Mononuclear cell (primary cell): ENCODE measurements around the gene TMBIM1. TPM values are rescaled to one million over a fixed set of nuclear protein-coding genes. Genes with fewer than 3 reads are reported as not detected.

ENCODE experiments used
- H3K27me3 ChIP-seq: 2 replicates; pipeline ENCODE4 v1.6.0; 2011; ENCODE audit warnings: low read length, control low read depth; ENCODE audit not compliant: insufficient read depth
- H3K4me1 ChIP-seq: 2 replicates; pipeline ENCODE4 v1.5.1; 2011; ENCODE audit warnings: mild to moderate bottlenecking, low read length, control low read depth; ENCODE audit not compliant: insufficient read depth
- H3K4me3 ChIP-seq: 2 replicates; pipeline ENCODE4 v1.5.1; 2011; ENCODE audit warnings: mild to moderate bottlenecking, low read length, moderate library complexity
- H3K9me3 ChIP-seq: 2 replicates; pipeline ENCODE4 v1.5.1; 2011; ENCODE audit warnings: low read depth, mild to moderate bottlenecking, control low read depth, low read length
- total RNA-seq: library from RNA; depleted of rRNA; stranded (reverse); fragments of >200 nt; gene quantifications from one replicate; pipeline ENCODE4 v1.2.3, GENCODE V29; 2012

TMBIM1 gene, protein sequence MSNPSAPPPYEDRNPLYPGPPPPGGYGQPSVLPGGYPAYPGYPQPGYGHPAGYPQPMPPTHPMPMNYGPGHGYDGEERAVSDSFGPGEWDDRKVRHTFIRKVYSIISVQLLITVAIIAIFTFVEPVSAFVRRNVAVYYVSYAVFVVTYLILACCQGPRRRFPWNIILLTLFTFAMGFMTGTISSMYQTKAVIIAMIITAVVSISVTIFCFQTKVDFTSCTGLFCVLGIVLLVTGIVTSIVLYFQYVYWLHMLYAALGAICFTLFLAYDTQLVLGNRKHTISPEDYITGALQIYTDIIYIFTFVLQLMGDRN
- 87.5 TPM for total RNA-seq

DNA sequence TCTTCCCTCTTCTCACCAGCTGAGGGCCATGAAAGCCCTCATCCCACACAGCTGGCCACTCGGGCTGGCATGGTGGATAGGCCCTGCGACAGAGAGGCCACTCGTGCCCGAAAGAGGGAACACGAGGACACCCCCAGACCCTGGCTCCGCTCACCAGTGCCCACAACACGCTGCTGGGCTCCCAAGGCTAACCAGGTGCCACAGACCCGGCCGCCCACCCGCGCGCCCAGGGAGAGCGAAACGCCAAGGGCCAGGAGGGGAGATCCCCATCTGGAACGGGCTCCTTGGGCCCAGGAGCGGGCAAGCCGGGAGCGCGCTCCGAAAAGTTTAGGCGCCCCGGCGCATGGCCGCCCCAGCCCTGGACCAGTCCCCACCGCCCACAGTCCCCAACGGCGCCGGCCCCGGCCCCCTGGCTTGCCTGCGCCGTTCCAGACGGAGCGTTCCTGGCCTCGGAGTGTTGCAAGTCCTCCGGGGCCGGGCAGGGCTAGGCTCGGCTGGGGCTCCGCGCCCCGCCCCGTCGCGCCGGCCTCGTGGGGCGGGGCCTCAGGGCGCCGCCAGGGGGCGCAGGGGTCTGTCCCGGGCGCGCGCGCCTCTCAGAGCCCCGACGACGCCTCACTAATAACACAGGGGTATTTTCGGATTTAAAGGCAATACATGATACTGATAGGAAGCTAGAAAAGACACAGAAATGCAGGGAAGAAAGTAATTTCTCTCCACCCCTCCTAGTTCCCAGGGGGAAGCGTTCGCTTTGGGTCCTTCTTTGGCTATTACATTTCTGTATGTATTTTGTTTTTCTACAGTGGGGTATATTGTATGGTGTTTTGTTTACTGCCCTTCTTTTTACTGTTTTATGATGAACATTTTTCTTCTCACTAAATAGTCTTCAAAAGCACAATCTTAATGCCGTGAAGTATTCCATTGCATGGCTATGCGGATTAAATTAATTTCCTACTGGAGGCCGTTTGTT lies at the start of gene TMBIM1:
Gene TMBIM1 (minus strand): TSS at position 456 of the 967 bp plus-strand sequence. CDS start 10,362 bp downstream, outside the sequence.
- Histone ChIP-seq H3K27me3 (no peaks in the 10 kb centered on the region), H3K9me3 (no peaks in the 10 kb centered on the region), H3K4me1 (peaks cover 69% of the 10 kb centered on the region), H3K4me3 (peak within 1 kb of the TSS; percentile 83)

DNA sequence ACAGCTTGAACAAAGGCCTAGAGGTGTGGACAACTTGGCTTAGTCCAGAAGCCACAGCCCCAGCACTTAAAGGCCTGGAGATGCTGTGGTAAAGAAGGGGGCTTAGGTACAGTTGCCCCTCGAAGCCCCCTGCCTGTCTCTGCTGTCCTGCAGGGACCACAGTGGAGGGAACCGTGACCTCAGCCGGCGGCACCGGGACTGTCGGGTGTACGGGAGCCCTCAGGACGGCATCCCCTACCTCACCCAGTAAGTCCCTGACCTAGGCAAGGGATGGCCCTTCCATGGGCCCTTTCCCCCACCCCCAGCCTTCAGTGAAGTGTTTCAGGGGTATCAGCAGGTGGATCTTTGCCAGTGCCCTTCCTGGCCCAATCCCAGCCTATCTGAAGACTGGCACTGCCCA lies 49.1 kb upstream of the TMBIM1 start:
- no peaks in the 10 kb centered on the region for H3K9me3 ChIP-seq
- H3K27me3 ChIP-seq, result no peaks in the 10 kb centered on the region
- no peak overlapping the region for H3K4me3 ChIP-seq
- H3K4me1 ChIP-seq, result no peaks in the 10 kb centered on the region

DNA sequence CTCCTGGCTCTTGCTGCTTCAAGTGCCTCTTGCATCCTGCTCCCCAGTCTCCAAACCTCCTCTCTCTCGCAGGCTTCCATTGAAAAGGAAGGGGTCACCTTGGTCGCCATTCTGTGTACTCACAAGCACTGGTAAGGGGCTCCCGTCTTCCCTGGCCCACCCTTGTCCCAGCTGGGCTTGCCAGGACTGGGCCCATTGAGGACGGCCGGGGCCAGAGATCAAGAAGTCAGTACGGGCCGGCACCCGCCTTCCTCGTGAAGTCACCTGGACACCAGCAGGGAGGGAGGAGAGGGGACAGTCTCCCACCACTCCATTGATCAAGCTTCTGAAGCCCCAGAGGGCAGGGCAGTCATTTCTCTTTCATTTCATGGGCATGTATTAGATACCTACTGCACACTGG lies 48.4 kb upstream of the TMBIM1 start:
- H3K27me3 ChIP-seq, result no peaks in the 10 kb centered on the region

DNA sequence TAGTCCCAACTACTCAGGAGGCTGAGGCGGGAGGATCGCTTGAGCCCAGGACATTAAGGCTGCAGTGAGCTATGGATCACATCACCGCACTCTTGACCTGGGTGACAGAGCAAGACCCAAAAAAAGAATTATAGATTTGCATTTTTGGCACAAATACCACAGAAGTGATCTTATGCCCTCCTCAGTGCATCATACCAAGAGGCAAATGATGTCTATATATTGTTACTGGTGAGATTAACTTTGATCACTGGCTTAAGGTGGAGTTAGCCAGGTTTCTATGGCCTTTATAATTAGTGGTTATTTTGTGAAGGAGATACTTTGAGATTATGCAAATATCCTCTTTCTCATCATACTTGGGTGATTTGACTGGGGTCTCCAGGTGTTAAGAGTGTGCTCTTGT lies 42.2 kb upstream of the TMBIM1 start:
- Histone ChIP-seq H3K4me3 (no peak overlapping the region), H3K9me3 (no peaks in the 10 kb centered on the region), H3K27me3 (no peaks in the 10 kb centered on the region), H3K4me1 (peaks cover 54% of the 10 kb centered on the region)

More for the DNA sequence above, 48.4 kb upstream of the TMBIM1 start:
- Histone ChIP-seq H3K4me3 (no peak overlapping the region), H3K9me3 (no peaks in the 10 kb centered on the region), H3K4me1 (no peaks in the 10 kb centered on the region)

DNA sequence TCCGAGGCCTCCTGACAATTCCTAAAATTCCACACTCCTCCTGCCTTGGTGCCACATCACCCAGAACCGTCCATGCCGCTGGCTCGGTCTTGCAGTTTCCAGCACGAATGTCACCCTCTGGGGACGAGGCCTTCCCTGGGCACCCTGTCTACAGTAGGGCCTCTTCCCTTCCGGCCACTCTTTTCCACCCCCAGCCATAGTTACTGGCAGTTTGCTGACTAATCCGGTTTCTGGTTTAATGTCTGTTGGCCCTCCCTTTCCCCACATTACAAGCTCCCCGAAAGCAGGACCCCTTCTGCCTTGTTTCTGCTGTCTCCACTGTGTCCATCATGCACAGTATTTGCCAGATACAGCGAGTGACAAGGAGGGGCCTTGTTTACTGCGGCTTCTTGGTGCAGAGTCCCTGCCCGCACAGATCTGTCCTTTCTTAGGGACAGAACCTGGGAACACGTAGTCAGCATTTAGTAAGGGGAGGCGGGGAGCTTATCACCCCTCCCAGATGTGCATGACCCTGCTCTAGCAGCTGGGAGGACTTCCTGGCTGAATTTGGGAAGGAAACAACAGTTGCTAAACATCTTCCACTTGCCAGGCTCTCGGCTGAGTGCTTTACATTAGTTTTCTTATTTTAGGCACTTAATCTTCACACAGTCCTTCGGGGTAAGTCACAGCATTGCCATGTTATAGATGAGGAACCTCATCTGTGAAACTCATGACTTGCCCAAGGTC lies 40.8 kb upstream of the TMBIM1 start:
- no peaks in the 10 kb centered on the region for H3K9me3 ChIP-seq
- H3K27me3 ChIP-seq, result no peaks in the 10 kb centered on the region
- no peak overlapping the region for H3K4me3 ChIP-seq
- peaks cover 69% of the 10 kb centered on the region for H3K4me1 ChIP-seq

DNA sequence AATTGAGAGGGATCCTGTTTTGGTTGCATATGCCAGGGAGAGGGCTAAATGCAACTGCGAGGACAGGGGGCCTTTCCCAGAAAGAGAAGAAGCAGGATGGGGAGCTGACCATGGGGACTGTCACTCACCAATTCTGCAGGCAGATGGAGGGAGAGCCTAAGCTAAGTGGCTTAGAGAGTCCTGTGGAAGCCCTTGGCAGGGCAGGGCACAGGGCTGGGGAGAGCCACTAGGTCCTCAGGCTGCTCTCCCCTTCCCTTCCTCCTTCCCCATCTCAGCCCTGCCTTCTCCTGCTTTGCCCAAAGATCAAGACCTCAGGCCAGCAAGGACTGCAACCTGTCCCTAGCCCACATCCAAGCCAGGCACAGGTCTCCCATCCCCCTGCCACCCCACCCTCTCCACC lies 40.0 kb upstream of the TMBIM1 start:
- H3K4me3 ChIP-seq, result no peak overlapping the region
- no peaks in the 10 kb centered on the region for H3K9me3 ChIP-seq
- peaks cover 77% of the 10 kb centered on the region for H3K4me1 ChIP-seq
- no peaks in the 10 kb centered on the region for H3K27me3 ChIP-seq

DNA sequence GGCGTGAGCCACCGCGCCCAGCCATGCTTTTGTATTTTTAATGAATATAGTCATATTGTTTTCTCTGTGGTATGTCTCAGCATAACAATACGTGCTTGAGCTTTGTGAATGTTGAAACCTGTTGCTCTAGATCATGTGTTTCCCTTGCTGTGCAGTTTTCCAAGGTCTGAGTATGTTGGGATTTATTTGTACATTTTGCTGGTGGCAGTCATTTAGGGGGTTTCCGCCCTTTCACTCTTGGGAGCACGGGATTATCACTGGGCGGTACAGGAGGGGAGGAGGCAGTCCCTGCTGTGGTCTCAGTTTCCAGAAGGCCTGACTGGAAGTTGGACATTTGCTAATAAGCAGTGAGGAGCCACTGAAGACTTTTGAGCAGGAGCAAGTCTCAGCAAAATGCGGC lies 39.4 kb upstream of the TMBIM1 start:
- H3K9me3 ChIP-seq, result no peaks in the 10 kb centered on the region
- no peaks in the 10 kb centered on the region for H3K27me3 ChIP-seq
- H3K4me1 ChIP-seq, result peaks cover 82% of the 10 kb centered on the region
- no peak overlapping the region for H3K4me3 ChIP-seq

DNA sequence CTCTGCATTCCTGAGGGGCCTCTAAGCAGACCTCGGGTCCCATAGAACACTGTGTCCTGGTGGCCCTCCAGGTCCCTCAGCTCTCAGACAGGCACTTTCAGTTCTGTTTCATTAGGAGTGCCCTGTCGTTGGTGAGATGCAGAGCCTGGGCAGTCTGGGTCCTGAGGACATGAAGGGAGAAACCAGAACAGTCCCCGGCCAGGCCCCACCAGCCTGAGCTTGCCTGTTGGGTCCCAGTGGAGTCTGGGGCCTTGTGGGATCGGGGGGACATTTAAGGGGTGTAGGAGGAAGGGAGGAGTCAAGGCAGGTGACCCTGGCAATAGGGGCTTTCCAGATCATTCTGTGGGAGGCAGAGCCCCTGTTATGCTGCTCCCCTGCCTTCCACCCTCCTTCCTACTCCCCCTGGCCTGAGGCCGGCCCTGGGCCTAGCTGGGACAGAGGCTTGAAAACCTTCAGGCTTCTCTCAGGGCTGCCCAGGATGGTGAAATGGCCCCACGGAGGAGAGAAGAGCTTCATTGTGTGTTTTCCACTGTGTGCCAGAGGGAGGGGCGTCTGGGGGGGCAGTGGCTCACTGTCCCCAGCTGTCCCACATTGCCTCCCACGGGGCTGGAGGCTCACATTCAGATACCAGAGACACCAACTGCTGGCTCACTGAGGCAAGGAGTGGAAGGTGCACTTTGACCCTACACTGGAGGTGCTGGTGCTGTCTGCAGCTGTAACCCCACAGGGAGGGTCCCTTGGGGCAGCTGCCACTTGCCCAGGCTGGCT lies 37.7 kb upstream of the TMBIM1 start:
- Histone ChIP-seq H3K27me3 (no peaks in the 10 kb centered on the region), H3K4me1 (peaks cover 97% of the 10 kb centered on the region), H3K9me3 (no peaks in the 10 kb centered on the region), H3K4me3 (no peak overlapping the region)

DNA sequence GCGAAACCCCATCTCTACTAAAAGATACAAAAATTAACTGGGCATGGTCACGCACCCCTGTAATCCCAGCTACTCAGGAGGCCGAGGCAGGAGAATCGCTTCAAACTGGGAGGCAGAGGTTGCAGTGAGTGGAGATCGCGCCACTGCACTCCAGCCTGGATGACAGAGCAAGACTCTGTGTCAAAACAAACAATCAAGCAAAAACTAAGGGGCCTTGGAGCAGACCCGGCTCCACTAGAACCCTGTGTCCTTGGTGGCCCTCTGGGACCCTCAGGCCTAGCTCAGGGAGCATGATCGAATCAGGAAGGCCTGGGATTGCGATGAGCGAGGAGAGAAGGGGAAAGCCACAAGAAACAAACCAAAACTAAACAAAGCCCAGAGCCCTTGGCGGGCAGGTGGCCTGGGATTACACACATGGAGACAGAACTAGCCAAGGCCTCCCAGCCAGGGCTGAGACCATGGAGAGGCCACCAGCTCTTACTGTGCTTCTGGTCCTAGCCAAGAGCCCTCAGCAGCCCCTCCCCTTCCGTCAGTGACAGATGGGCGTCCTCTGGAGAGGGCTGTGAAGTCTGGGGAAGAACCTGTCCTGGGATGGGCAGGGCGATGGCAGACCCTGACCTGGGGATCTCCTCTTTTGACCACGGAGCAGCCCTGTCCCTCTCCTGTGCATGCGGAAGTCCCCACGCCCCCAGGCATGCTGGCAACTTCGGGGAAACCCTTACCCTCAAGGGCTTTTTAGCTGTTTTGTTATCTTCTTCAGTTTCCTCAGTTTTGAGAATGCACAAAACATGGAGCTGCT lies 36.9 kb upstream of the TMBIM1 start:
- Histone ChIP-seq H3K4me1 (peaks cover 94% of the 10 kb centered on the region), H3K27me3 (no peaks in the 10 kb centered on the region), H3K4me3 (no peak overlapping the region), H3K9me3 (no peaks in the 10 kb centered on the region)

DNA sequence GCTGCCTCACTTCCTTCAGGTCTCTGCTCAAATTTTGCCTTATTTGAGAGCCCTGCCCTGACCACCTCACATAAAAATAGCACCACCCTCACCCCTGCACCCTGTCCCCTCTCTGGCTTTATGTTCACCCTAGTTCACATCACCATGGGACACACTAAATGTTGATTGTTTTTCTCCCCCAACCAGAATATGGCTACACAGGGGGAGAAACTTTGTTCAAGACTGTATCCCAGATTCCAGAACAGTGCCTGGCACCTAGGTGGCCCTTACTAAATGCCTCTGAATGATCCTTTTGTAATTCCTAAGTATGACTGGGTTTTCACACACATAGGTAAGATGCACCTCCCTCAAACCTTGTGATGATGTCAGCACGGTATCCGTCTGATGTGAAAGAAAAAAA lies 36.0 kb upstream of the TMBIM1 start:
- H3K9me3 ChIP-seq, result no peaks in the 10 kb centered on the region
- H3K4me3 ChIP-seq, result no peak overlapping the region
- no peaks in the 10 kb centered on the region for H3K27me3 ChIP-seq
- H3K4me1 ChIP-seq, result peaks cover 93% of the 10 kb centered on the region

DNA sequence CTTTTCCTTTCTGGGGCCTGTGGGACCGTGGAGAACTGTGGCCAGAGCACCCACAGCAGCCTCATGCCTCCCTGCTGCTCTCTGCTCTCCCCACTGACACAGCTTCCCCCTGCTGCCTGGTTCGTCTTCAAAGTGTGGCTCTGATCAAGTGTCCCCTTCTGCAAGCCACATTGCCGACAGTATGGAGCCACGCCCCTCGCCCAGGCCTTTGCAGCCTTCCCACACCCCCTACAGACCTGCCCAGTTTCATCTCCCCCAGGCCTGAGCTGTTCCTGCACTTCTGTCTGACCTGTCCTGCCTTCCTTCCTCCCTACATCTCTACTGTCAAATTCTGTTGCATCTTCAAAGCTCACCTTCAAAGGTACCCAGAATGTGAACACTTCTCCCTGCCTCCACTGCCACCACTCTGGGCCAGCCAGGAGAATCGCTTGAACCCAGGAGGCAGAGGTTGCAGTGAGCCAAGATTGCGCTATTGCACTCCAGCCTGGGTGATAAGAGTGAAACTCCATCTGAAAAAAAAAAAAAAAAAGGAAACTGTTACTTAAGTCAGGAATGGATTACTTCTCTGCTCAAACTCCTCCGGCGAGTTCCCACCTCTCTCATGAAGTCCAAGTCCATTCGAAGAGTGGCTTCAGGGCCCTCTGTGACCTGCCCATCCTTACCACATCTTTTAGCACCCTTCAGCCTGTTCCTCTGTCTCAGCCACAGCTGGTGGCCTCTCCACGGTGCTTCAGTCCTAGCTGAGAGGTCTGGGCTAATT lies 35.3 kb upstream of the TMBIM1 start:
- H3K4me1 ChIP-seq, result peaks cover 88% of the 10 kb centered on the region
- no peaks in the 10 kb centered on the region for H3K9me3 ChIP-seq
- no peak overlapping the region for H3K4me3 ChIP-seq
- H3K27me3 ChIP-seq, result no peaks in the 10 kb centered on the region

DNA sequence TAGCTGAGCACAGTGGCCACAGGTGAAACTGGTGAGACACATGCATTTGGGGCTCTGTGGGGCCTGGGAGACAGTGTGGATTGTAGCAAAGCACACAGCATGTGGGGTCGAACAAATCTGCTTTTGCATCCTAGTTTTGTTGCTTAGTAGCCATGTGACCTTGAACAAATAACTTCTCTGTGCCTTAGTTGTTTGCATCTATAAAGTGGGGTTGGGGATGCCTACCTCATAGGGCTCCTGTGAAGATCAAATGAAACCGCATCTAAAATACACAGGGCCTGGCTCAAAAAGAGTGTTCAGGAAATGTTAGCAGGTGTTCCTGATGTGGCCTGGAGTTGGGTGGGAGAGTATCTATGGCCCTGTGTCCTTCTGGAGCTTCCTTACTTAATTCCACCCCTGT lies 34.0 kb upstream of the TMBIM1 start:
- Histone ChIP-seq H3K4me3 (no peak overlapping the region), H3K9me3 (no peaks in the 10 kb centered on the region), H3K4me1 (peaks cover 89% of the 10 kb centered on the region), H3K27me3 (no peaks in the 10 kb centered on the region)

DNA sequence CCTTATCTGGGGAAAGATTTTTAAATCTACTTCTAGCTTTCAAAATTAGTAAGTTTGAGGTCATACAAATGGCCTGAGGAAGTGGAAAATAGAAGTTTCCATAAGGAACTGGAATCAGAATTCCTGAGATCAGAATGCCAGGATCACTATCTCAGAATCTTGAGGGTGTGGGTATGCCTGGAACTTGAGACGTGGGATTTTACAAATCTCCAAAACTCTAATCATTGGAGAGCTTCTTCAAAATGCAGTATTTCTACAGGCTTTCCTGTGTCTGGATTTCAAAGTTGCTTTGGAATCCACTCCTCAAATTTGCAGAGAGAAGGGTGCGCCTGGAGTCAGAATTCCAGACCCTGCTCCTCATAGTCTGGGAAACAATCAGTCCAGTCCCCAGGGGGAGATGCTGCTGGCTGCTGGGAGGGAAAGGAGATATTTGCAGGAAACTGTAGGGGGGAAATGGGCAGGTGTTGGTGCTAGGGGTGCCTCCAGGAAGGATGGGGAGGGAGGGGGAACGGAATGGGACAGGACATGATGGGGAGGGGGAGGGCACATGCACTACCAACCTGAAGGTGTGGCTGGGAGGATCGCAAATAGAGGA lies 33.4 kb upstream of the TMBIM1 start:
- no peaks in the 10 kb centered on the region for H3K27me3 ChIP-seq
- H3K9me3 ChIP-seq, result no peaks in the 10 kb centered on the region
- H3K4me1 ChIP-seq, result peaks cover 90% of the 10 kb centered on the region
- H3K4me3 ChIP-seq, result no peak overlapping the region
